Measurements from ENCODE around the gene BEND2.

The BEND2 gene

GRCh38 chrX:18133605-18134004 lies 87.1 kb downstream of the BEND2 start:
- no peak for DNase-seq

GRCh38 chrX:18129690-18130089 lies 91.0 kb downstream of the BEND2 start:
- no peak for DNase-seq

- DNase-seq: no peak
Observed at GRCh38 chrX:18126971-18127370, 93.7 kb downstream of the BEND2 start.

GRCh38 chrX:18119856-18120255 lies 100.8 kb downstream of the BEND2 start:
- no peak for DNase-seq
